Transverse colon (tissue), 4 donors: Measurements from ENCODE around the gene LMF2.

Source experiments
- CTCF ChIP-seq, 5 experiments: fragments of 200-600 bp in 3 of 5; fragments of 450-650 bp in 2 of 5; sonication (generic) in 3 of 5; IDR thresholded peaks; 1 replicate in 2 of 5; 2 replicates in 3 of 5; pipeline ENCODE4 v1.5.1; 2016 to 2017; ENCODE audit warnings: antibody characterized with exemption in 5 of 5, inconsistent platforms in 3 of 5, mild to moderate bottlenecking in 2 of 5, moderate library complexity in 1 of 5
- EP300 ChIP-seq: sonication (generic); formaldehyde crosslinking; IDR thresholded peaks from one replicate; pipeline ENCODE4 v1.6.1; 2017; ENCODE audit warnings: antibody characterized with exemption, low read depth
- POLR2A ChIP-seq: fragments of 450-650 bp; IDR thresholded peaks from one replicate; pipeline ENCODE4 v1.6.1; 2016; ENCODE audit warnings: antibody characterized with exemption, mild to moderate bottlenecking, moderate library complexity
- POLR2AphosphoS5 ChIP-seq, 3 donors: sonication (generic); formaldehyde crosslinking; IDR thresholded peaks; one replicate each; pipeline ENCODE4 v1.6.1; 2016; ENCODE audit warnings: antibody characterized with exemption in 3 of 3

GRCh38 chr22:50548921-50549790 lies 41.7 kb upstream of the LMF2 start:
- no peak for TF ChIP-seq POLR2A
- no peak for TF ChIP-seq CTCF (IDR thresholded peaks at IDR 0.05)
- TF ChIP-seq EP300: no peak
- TF ChIP-seq POLR2AphosphoS5 (IDR thresholded peaks at IDR 0.05): no peak
